Left lobe of liver (tissue), 2 donors: Measurements from ENCODE around the gene LCNL1. TPM values are rescaled to one million over a fixed set of nuclear protein-coding genes. Genes with fewer than 3 reads are reported as not detected.

Experiments used
- ATAC-seq: fragments of 200-7000 bp; cut with Tn5 transposase; one replicate; pipeline ENCODE4 v1.9.1; 2020; ENCODE audit warnings: mild to moderate bottlenecking, moderate library complexity
- DNase-seq: peaks from one replicate; pipeline ENCODE4 v3.0.0-alpha.2; 2020; ENCODE audit warnings: low spot score
- total RNA-seq: library from RNA; stranded (reverse); gene quantifications from one replicate; pipeline ENCODE4 v1.2.1, GENCODE V29; 2021
- donor health status: DM: no; HTN: no; CAD: no; lungs with moderate emphysema.
- donor health status: DM: no; HTN: yes; CAD: no.

Gene LCNL1
- total RNA-seq, 1 donor from 2014 or later = not detected

GRCh38 chr9:136973618-136974617 is 8.9 kb upstream of the LCNL1 start:
- no peak for ATAC-seq
- DNase-seq = no peak

- no peak for ATAC-seq
- no peak for DNase-seq
These were observed 7.8 kb upstream of the LCNL1 start for GRCh38 chr9:136974817-136975535.

GRCh38 chr9:136975644-136976043 is 7.1 kb upstream of the LCNL1 start:
- DNase-seq (no peak), ATAC-seq (no peak)

GRCh38 chr9:136977223-136977622 is 5.6 kb upstream of the LCNL1 start, which contains the start of gene PTGDS:
Gene PTGDS (plus strand): TSS chr9:136977504. CDS start chr9:136977579, 75 bp downstream.
- no peak for ATAC-seq

GRCh38 chr9:136977649-136978072 is 5.1 kb upstream of the LCNL1 start:
- ATAC-seq (no peak), DNase-seq (no peak)

More at GRCh38 chr9:136977223-136977622, 5.6 kb upstream of the LCNL1 start, which contains the start of gene PTGDS:
- DNase-seq = no peak

GRCh38 chr9:136978073-136978864 is 4.5 kb upstream of the LCNL1 start:
- no peak for DNase-seq
- ATAC-seq = peak; percentile 56

- DNase-seq = no peak
- no peak for ATAC-seq
These were observed 3.8 kb upstream of the LCNL1 start for GRCh38 chr9:136978865-136979544.

GRCh38 chr9:136979769-136980587 is 2.8 kb upstream of the LCNL1 start:
- DNase-seq = no peak
- no peak for ATAC-seq

GRCh38 chr9:136980669-136981478 is 1.9 kb upstream of the LCNL1 start:
- ATAC-seq (no peak), DNase-seq (no peak)

- DNase-seq (no peak), ATAC-seq (peak; percentile 21)
These were observed 1.1 kb upstream of the LCNL1 start for GRCh38 chr9:136981588-136982231.

- ATAC-seq (no peak), DNase-seq (no peak)
These were observed 374 bp downstream of the LCNL1 start for GRCh38 chr9:136983167-136983566.

- DNase-seq = no peak
These were observed 992 bp downstream of the LCNL1 start for GRCh38 chr9:136983656-136984314.

GRCh38 chr9:136984464-136985026 is 1.8 kb downstream of the LCNL1 start:
- DNase-seq = no peak
- ATAC-seq = no peak

More at GRCh38 chr9:136983656-136984314, 992 bp downstream of the LCNL1 start:
- no peak for ATAC-seq

- DNase-seq (no peak), ATAC-seq (peak; percentile 18)
These were observed 2.3 kb downstream of the LCNL1 start for GRCh38 chr9:136985027-136985602.

GRCh38 chr9:136985853-136986252 is 3.1 kb downstream of the LCNL1 start:
- no peak for ATAC-seq
- DNase-seq = no peak

GRCh38 chr9:136988872-136989271 is 6.1 kb downstream of the LCNL1 start:
- no peak for DNase-seq
- no peak for ATAC-seq
